Fibroblast of lung (primary cell): ENCODE results near the gene MYO1D.

Experiments
- CTCF ChIP-seq, 2 donors: IDR thresholded peaks in 1 of 2; conservative IDR thresholded peaks in 1 of 2; 1 replicate in 1 of 2; 2 replicates in 1 of 2; pipeline ENCODE4 v1.5.1; 2011 to 2012; ENCODE audit warnings: low read length in 2 of 2, control low read depth in 1 of 2, inconsistent platforms in 1 of 2, low read depth in 1 of 2, mild to moderate bottlenecking in 1 of 2
- EZH2 ChIP-seq: IDR thresholded peaks from 2 replicates; pipeline ENCODE4 v1.5.1; 2012; ENCODE audit warnings: low read length, control low read depth, mild to moderate bottlenecking; ENCODE audit errors: missing control alignments

GRCh38 chr17:32742681-32743538 lies 134.0 kb downstream of the MYO1D start:
- TF ChIP-seq CTCF (conservative IDR thresholded peaks at IDR 0.05 in 1 of 2, IDR thresholded peaks at IDR 0.05 in 1 of 2; ENCODE audit: low read depth in 1 of 2, low read length in 2 of 2) = no peak
- TF ChIP-seq EZH2 = no peak
